Measurements from ENCODE around the gene AK3. TPM values are rescaled to one million over a fixed set of nuclear protein-coding genes. Genes with fewer than 3 reads are reported as not detected.

AK3 gene
- total RNA-seq, 1 experiment from 2014 or later, result 41.5 TPM

DNA sequence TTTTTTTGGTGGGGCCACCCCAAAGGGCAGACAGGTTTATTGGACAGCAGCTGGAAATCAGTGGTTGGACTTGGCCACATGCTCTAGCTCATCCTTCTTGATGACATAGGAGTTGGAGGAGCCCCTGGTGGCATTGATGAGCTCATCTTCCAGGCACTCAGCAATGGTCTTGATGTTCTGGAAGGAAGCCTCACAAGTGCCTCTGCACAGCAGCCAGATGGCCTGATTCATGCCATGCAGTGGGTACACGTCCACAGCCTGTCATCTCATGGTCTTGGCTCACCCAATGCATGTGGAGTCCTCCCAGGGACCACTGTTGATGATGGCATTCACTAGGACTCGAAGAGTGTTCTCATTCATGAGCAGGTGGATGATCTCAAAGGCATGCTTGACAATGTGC lies 40.4 kb upstream of the AK3 start:
- no peak overlapping the region for H2AK5ac ChIP-seq (ENCODE audit: insufficient read length, low read length)
- H4K91ac ChIP-seq (ENCODE audit: insufficient read length, low read depth, low read length), result no peak overlapping the region
- H3K56ac ChIP-seq (ENCODE audit: insufficient read length, low read depth, low read length), result no peak overlapping the region
- H4K20me1 ChIP-seq (ENCODE audit: control insufficient read depth, insufficient read depth, insufficient read length), result no peaks in the 10 kb centered on the region
- H3K4me3 Mint-ChIP-seq, result no peak overlapping the region
- no peak overlapping the region for H3K14ac ChIP-seq (ENCODE audit: insufficient read depth, low read length)
- H3K4me2 ChIP-seq (ENCODE audit: insufficient read depth, insufficient read length, low read length), result no peak overlapping the region
- no peak overlapping the region for H2BK12ac ChIP-seq (ENCODE audit: insufficient read length, low read depth, low read length)
- H4K8ac ChIP-seq (replicated peaks; ENCODE audit: insufficient read length, low read depth, low read length), result no peak overlapping the region
- no CpG with 5 or more reads among the region's 2 CpGs for WGBS (ENCODE audit: extremely low coverage, insufficient read length, low lambda C conversion rate)
- H3K27ac Mint-ChIP-seq, result no peak overlapping the region
- no peaks in the 10 kb centered on the region for H3K4me1 ChIP-seq (ENCODE audit: insufficient read depth, low read length)
- H3T11ph ChIP-seq (ENCODE audit: low read length), result no peak overlapping the region
- no peak overlapping the region for H3K18ac ChIP-seq (ENCODE audit: insufficient read length, low read depth, low read length)
- H3K9ac ChIP-seq (ENCODE audit: extremely low read depth, insufficient read length, low read length), result no peak overlapping the region
- peaks cover 9 to 10% of the 10 kb centered on the region in 2 experiments for H3K4me1 Mint-ChIP-seq
- H3K36me3 Mint-ChIP-seq (ENCODE audit: insufficient read depth in 1 of 3, low read depth in 3 of 3), result no peaks in the 10 kb centered on the region; a peak in 1 of 7 replicates
- no peak overlapping the region for H2BK120ac ChIP-seq (ENCODE audit: low read depth, low read length, poor library complexity, severe bottlenecking)
- TF ChIP-seq, protein P1, sequence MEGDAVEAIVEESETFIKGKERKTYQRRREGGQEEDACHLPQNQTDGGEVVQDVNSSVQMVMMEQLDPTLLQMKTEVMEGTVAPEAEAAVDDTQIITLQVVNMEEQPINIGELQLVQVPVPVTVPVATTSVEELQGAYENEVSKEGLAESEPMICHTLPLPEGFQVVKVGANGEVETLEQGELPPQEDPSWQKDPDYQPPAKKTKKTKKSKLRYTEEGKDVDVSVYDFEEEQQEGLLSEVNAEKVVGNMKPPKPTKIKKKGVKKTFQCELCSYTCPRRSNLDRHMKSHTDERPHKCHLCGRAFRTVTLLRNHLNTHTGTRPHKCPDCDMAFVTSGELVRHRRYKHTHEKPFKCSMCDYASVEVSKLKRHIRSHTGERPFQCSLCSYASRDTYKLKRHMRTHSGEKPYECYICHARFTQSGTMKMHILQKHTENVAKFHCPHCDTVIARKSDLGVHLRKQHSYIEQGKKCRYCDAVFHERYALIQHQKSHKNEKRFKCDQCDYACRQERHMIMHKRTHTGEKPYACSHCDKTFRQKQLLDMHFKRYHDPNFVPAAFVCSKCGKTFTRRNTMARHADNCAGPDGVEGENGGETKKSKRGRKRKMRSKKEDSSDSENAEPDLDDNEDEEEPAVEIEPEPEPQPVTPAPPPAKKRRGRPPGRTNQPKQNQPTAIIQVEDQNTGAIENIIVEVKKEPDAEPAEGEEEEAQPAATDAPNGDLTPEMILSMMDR (conservative IDR thresholded peaks at IDR 0.05), result no peak
- no peaks in the 10 kb centered on the region for H3K79me2 ChIP-seq (ENCODE audit: insufficient read depth, low read length)
- H2BK15ac ChIP-seq (ENCODE audit: low read depth, low read length), result no peak overlapping the region
- no peak overlapping the region for H2BK5ac ChIP-seq (ENCODE audit: insufficient read length, low read length)
- H2BK20ac ChIP-seq (ENCODE audit: low read depth, low read length, poor library complexity, severe bottlenecking), result no peak overlapping the region
- no peaks in the 10 kb centered on the region for H3K23me2 ChIP-seq (ENCODE audit: insufficient read length, low read depth, low read length, poor library complexity, severe bottlenecking)
- H3K9me3 Mint-ChIP-seq, result no peaks in the 10 kb centered on the region
- H3K79me1 ChIP-seq (ENCODE audit: insufficient read depth, low read depth, low read length, poor library complexity, severe bottlenecking), result no peaks in the 10 kb centered on the region
- no peak for DNase-seq
- no peak overlapping the region for H3K23ac ChIP-seq (ENCODE audit: insufficient read length, low read depth, low read length)
- H3K9me3 ChIP-seq (ENCODE audit: control insufficient read depth, low read depth, low read length), result no peaks in the 10 kb centered on the region
- H4K5ac ChIP-seq (ENCODE audit: insufficient read length, low read depth, low read length), result no peak overlapping the region
- H3K27me3 Mint-ChIP-seq (ENCODE audit: low read depth), result peaks cover 3% of the 10 kb centered on the region; the same call in 1 of the 2 replicates
- H3K4ac ChIP-seq (ENCODE audit: low read depth, low read length), result no peak overlapping the region
- H2AFZ ChIP-seq (ENCODE audit: low read length), result no peak overlapping the region
- H3K27ac ChIP-seq (ENCODE audit: insufficient read length, low read depth, low read length), result no peak overlapping the region
- no peaks in the 10 kb centered on the region for H3K27me3 ChIP-seq (ENCODE audit: insufficient read depth, low read length)
